ENCODE results near the gene SPA17. TPM values are rescaled to one million over a fixed set of nuclear protein-coding genes. Genes with fewer than 3 reads are reported as not detected.

SPA17 gene
- total and polyA plus RNA-seq, 2 of the 8 experiments (the other 6 are each of a cell fraction or from before 2014, with no cell fraction given) = 3.7 to 5.2 TPM

DNA sequence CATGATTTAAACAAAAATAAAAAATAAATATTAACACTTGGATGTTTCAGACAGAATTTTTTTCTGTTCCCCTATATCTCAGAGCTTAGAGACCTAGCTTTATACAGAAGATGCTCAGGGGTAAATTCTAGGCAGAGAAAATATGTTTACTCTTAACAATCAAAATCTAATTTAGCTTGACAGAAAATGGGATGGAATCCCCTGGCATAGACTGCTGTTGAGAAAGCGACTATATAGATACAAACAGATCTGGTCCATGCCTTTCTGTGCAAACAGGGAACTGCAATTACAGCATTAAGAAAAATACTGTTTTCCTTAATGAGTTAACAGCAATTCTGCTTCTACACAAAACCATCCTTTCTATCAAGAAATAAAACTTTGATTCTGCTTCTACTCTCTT, 14.7 kb upstream of the SPA17 start:
- H4K5ac ChIP-seq (ENCODE audit: insufficient read length, low read depth, low read length) = no peak overlapping the region
- no peak overlapping the region for H2BK15ac ChIP-seq (ENCODE audit: low read length)
- no peak for TF ChIP-seq RNF2 (IDR thresholded peaks at IDR 0.05; ENCODE audit: borderline replicate concordance, low read depth, low read length, missing control alignments, poor library complexity, severe bottlenecking)
- TF ChIP-seq RXRA (IDR thresholded peaks at IDR 0.05; ENCODE audit: insufficient read depth, low read depth, low read length) = no peak
- no peak for TF ChIP-seq BACH1 (IDR thresholded peaks at IDR 0.05; ENCODE audit: low read length)
- TF ChIP-seq, protein P1, sequence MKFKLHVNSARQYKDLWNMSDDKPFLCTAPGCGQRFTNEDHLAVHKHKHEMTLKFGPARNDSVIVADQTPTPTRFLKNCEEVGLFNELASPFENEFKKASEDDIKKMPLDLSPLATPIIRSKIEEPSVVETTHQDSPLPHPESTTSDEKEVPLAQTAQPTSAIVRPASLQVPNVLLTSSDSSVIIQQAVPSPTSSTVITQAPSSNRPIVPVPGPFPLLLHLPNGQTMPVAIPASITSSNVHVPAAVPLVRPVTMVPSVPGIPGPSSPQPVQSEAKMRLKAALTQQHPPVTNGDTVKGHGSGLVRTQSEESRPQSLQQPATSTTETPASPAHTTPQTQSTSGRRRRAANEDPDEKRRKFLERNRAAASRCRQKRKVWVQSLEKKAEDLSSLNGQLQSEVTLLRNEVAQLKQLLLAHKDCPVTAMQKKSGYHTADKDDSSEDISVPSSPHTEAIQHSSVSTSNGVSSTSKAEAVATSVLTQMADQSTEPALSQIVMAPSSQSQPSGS (IDR thresholded peaks at IDR 0.05; ENCODE audit: low read length) = no peak
- TF ChIP-seq HDAC6 (IDR thresholded peaks at IDR 0.05; ENCODE audit: low read depth, low read length) = no peak
- peaks cover 0 to 10% (median 7%) of the 10 kb centered on the region in 4 experiments; a peak in 4 of 7 replicates for H3K4me1 ChIP-seq (replicated peaks in 1 of 4; ENCODE audit: control insufficient read depth in 3 of 4, insufficient read depth in 4 of 4, low read length in 3 of 4)
- H4K91ac ChIP-seq (replicated peaks; ENCODE audit: insufficient read length, low read length) = no peak overlapping the region
- CTCF ChIA-PET (ENCODE audit: partially characterized antibody) = interaction anchor here (1.7 kb wide), 1 partner anchor 9 kb away, joined by 6 read pairs; no protein-coding TSS in a partner anchor
- H3K14ac ChIP-seq (ENCODE audit: insufficient read length) = no peak overlapping the region
- H3K4me3 ChIP-seq (ENCODE audit: extremely low read depth in 1 of 4, insufficient read depth in 2 of 4, low read depth in 3 of 4, low read length in 4 of 4) = no peak overlapping the region
- H3K79me1 ChIP-seq (ENCODE audit: low read depth, low read length) = no peaks in the 10 kb centered on the region; the same call in 1 of the 2 replicates
- H2BK5ac ChIP-seq (ENCODE audit: low read depth, low read length) = no peak overlapping the region
- H3K56ac ChIP-seq (replicated peaks; ENCODE audit: insufficient read length, low read depth, low read length) = no peak overlapping the region
- DNase-seq (ENCODE audit: low read depth in 1 of 2, low spot score in 2 of 2) = no peak
- H3K27me3 ChIP-seq (replicated peaks in 1 of 4; ENCODE audit: control insufficient read depth in 3 of 4, extremely low read depth in 1 of 4, insufficient read depth in 3 of 4, low read length in 3 of 4) = no peaks in the 10 kb centered on the region; a peak in 2 of 7 replicates
- no peak overlapping the region for H4K8ac ChIP-seq (ENCODE audit: extremely low read depth, insufficient read depth, low read length)
- H2BK120ac ChIP-seq (replicated peaks; ENCODE audit: low read depth, low read length) = no peak overlapping the region
- H3K27ac ChIP-seq (ENCODE audit: low read depth, low read length) = no peak overlapping the region
- no peaks in the 10 kb centered on the region for H3K36me3 ChIP-seq (ENCODE audit: control insufficient read depth in 2 of 4, insufficient read depth in 4 of 4, low read length in 3 of 4)
- H2AFZ ChIP-seq (ENCODE audit: low read length) = no peak overlapping the region
- no peak overlapping the region for H3K4ac ChIP-seq (replicated peaks; ENCODE audit: insufficient read length, low read depth, low read length)
- H2AK5ac ChIP-seq (ENCODE audit: low read depth, low read length) = no peak overlapping the region
- no peak overlapping the region for H3K9ac ChIP-seq (replicated peaks in 1 of 4; ENCODE audit: extremely low read depth in 1 of 4, low read depth in 3 of 4, low read length in 3 of 4)
- H3K9me3 ChIP-seq (ENCODE audit: insufficient read depth in 2 of 2, low read depth in 1 of 2, low read length in 1 of 2) = no peaks in the 10 kb centered on the region
- H3K4me2 ChIP-seq (ENCODE audit: insufficient read depth in 1 of 2, low read depth in 2 of 2, low read length in 2 of 2) = no peak overlapping the region
- POLR2A ChIA-PET (ENCODE audit: partially characterized antibody) = no interaction called here
- H4K20me1 ChIP-seq (replicated peaks in 1 of 2; ENCODE audit: control insufficient read depth in 1 of 2, insufficient read depth in 2 of 2, low read length in 2 of 2) = no peaks in the 10 kb centered on the region
- WGBS, 2 experiments (ENCODE audit: extremely low coverage in 1 of 2, insufficient coverage in 1 of 2, insufficient read length in 1 of 2, insufficient replicate concordance in 2 of 2, low coverage in 1 of 2, low lambda C conversion rate in 2 of 2, missing lambda C conversion rate in 1 of 2) = 85% methylated on average over 1 of the region's 1 CpG; no CpG with 5 or more reads in 1 of the 2 experiments
- no peak overlapping the region for H3K23ac ChIP-seq (ENCODE audit: insufficient read length)
- no peak overlapping the region for H2BK12ac ChIP-seq (ENCODE audit: low read depth, low read length)
- no peak for FAIRE-seq
- H2BK20ac ChIP-seq (ENCODE audit: low read length) = no peak overlapping the region
- no peak overlapping the region for H3K18ac ChIP-seq (ENCODE audit: extremely low read depth, low read length)
- H3K23me2 ChIP-seq (ENCODE audit: low read depth, low read length) = peaks cover 1% of the 10 kb centered on the region
- H3K79me2 ChIP-seq (ENCODE audit: control insufficient read depth in 1 of 2, insufficient read depth in 2 of 2, low read length in 2 of 2) = no peaks in the 10 kb centered on the region

All from H1 (cell line).